Measurements from ENCODE around the gene ARL6IP6. TPM values are rescaled to one million over a fixed set of nuclear protein-coding genes. Genes with fewer than 3 reads are reported as not detected.
A peak's percentile ranks its signal among the peaks of the same experiment; 100 is the strongest.

The ARL6IP6 gene
- total RNA-seq: 10 to 100 TPM; 10.3 to 12.9 TPM
- long read RNA-seq, donor 1, partial matches to known transcripts: 0 of 3 reads
- long read RNA-seq, donor 1, other reads (novel, unspliced or antisense): 1 of 3 reads
- long read RNA-seq, donor 2, transcript ARL6IP6-201 (4 exons, 2,805 nt): major isoform, 32 of 41 reads
- long read RNA-seq, donor 2, partial matches to known transcripts: 0 of 41 reads
- long read RNA-seq, donor 2, other reads (novel, unspliced or antisense): 5 of 41 reads

DNA sequence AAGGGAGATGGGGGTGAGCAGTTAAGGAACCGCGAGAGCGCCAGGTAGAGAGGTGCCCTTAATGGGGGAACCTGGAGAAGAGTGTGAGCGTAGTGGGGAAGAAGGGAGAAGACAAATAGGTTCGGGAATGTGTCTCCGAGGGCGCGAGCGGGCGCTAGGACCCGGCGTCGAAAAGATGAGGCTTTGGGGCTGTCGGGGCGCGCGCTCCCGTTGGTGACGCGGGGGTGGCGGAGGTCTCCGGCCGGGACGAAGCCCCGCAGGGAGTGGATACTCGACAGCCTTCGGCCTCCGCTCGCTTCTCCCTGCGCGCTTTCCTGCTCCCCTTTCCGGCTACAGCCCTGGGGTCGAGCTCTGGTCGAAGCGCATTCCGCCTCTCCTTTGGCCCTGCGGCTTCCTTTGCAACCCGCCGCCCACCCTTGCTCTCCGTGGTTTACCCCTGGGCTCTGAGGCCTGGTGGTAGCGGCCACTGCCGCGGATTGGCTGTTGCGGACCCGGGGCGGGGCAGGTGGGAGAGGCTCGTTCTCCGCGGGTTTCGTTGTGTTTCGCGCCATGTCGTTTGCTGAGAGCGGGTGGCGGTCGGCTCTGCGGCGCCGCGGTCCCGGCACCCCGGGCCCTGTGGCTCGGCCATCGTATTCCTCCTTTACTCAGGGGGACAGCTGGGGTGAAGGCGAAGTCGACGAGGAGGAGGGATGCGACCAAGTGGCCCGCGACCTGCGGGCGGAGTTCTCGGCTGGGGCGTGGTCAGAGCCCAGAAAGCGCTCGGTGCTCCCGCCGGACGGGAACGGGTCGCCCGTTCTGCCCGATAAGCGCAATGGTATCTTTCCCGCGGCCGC lies at the start of gene ARL6IP6:
ARL6IP6 (plus strand) TSS at position 545 of the 833 bp plus-strand sequence; CDS start at position 550, 5 bp downstream.
- intact Hi-C loops (cut with DNase I): loop anchor here in 1 of 2 donors (5.0 kb wide), 1 partner anchor 846 kb away; no protein-coding TSS in a partner anchor
- DNase-seq (ENCODE audit: low spot score): peak; percentile 98

- DNase-seq (ENCODE audit: low spot score): no peak
- intact Hi-C loops (cut with DNase I): no loop called here
Measured at GRCh38 chr2:152674334-152674733, 44.1 kb upstream of the ARL6IP6 start.

DNA sequence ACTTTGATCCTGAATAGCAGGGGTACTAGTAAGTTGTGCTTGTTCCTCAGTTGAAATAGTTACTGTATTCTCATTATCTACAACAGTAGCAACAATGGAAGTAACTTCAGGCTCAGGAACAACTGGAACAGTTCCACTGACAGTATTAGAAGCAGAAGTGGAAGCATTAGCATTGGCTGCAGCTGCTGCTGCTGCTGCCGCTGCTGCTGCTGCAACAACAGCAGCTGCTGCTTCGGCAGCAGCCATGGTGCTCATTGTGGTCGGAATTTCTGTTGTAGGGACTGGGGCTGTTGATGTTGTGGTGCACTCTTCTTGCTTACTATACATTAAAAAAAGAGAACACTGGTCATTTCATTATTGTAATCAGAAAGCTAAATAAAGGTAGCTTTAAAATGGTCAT lies 42.0 kb upstream of the ARL6IP6 start:
- DNase-seq (ENCODE audit: low spot score): no peak
- intact Hi-C loops (cut with DNase I): no loop called here

DNA sequence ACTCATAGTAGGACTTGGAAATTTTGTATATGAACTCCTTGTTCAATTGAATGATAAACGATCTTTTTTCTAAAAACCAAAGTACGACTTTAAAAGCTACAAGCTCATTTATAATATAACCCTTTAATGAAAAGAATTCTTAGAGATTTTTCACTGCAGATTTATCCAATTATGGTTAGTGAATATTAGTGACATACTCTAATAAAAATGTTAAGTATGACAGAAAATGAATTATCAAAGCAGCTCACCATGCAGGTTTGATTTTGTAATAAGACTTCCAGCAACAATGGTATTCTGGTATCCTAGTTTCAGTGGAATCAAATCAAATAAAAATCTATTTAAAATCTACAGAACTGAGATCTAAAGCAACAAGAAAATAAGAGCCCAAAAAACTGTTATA lies 39.6 kb upstream of the ARL6IP6 start:
- intact Hi-C loops (cut with DNase I): no loop called here
- DNase-seq (ENCODE audit: low spot score): no peak

DNA sequence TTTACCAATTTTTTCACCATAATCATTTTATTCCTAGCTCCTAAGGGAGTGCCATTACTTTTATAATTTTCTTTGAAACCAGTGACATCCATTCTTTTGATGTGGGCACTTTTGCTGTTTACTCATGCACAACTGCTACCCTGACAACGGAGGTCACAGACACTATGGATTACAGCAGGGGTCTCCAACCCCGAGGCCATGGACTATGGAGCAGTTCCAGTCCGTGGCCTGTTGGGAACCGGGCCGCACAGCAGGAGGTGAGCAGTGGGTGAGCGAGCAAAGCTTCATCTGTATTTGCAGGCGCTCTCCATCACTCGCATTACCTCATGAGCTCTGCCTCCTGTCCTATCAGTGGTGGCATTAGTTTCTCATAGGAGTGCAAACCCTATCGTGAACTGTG lies 35.8 kb upstream of the ARL6IP6 start:
- DNase-seq (ENCODE audit: low spot score): no peak
- intact Hi-C loops (cut with DNase I): no loop called here

DNA sequence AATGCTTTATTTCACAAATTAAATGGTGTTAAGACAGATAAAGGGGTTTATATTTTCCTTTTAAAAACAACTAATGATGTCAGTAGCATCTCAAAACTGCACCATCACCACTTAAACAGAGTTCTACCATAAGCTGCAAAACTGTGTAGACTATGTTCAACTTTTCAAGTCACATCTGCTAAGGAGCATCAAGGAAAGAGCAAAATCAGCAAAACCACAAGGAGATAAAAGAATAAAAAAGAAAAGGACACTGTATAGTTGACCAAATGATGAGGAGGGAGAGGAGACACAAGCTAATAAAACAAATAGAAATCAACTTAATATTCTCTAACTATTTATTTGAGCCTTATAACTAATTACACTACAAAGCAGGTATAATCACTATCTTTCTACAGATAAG lies 35.0 kb upstream of the ARL6IP6 start:
- intact Hi-C loops (cut with DNase I): no loop called here
- DNase-seq (ENCODE audit: low spot score): no peak

DNA sequence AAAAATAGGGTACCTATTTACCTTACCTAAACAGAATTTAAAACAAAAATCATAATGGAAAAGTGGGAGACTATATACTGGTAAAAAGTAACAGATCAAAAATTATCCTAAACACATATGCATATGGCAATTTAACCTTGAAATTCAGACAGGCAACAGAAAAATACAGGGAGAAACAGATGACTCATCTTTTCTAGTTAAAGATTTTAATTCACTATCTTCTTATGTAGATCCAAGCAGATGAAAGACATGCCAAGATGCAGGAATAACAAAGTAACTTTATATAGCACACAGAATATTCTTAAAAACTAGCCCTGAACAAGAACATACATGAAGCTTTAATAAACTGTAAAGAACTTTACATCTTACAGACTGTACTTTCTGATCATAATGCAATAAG lies 32.1 kb upstream of the ARL6IP6 start:
- intact Hi-C loops (cut with DNase I): no loop called here
- DNase-seq (ENCODE audit: low spot score): no peak

- intact Hi-C loops (cut with DNase I): no loop called here
- DNase-seq (ENCODE audit: low spot score): no peak
Measured at GRCh38 chr2:152693033-152693432, 25.4 kb upstream of the ARL6IP6 start.

DNA sequence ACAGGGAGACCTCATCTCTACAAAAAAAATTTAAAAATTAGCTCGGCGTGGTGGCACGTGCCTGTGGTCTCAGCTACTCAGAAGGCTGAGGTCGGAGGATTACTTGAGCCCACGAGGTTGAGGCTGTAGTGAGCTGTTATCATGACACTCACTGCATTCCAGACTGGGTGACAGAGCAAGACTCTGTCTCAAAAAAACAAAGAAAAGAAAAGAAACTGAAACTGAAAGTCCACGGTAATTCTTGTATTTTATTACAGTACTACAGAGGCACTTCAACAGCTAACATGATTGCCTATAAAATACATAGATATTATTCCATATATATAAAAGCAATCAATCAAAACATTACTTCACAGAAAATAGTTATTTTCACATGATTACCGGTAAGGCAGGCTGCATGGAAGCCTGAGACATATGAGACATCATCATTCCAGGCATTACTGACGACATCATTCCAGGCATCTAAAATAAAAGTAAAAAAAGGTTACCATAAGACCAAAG lies 24.2 kb upstream of the ARL6IP6 start:
- intact Hi-C loops (cut with DNase I): no loop called here
- no peak for DNase-seq (ENCODE audit: low spot score)

- intact Hi-C loops (cut with DNase I): no loop called here
- no peak for DNase-seq (ENCODE audit: low spot score)
Measured at GRCh38 chr2:152695763-152696162, 22.7 kb upstream of the ARL6IP6 start.

- no peak for DNase-seq (ENCODE audit: low spot score)
- intact Hi-C loops (cut with DNase I): no loop called here
Measured at GRCh38 chr2:152696476-152696875, 21.9 kb upstream of the ARL6IP6 start.

DNA sequence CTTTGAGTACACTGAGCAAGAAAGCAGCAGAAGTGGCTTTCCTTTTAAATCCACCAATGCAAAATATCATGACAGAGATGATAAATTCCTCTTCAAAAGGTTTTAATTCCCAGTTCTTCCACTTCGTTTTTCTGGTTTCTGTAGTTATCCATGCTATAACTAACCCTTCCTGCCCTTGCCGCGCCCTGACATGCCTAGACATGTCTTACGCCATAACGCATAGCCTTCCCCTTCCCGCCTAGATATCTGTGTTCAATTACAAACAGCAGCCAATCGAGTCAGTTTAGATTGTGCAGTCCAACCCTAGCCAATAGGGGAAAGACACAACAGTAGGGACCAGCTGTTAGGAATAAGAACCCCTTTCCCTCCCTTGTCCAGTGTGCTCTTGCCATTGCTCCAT lies 17.2 kb upstream of the ARL6IP6 start:
- intact Hi-C loops (cut with DNase I): no loop called here
- DNase-seq (ENCODE audit: low spot score): no peak

DNA sequence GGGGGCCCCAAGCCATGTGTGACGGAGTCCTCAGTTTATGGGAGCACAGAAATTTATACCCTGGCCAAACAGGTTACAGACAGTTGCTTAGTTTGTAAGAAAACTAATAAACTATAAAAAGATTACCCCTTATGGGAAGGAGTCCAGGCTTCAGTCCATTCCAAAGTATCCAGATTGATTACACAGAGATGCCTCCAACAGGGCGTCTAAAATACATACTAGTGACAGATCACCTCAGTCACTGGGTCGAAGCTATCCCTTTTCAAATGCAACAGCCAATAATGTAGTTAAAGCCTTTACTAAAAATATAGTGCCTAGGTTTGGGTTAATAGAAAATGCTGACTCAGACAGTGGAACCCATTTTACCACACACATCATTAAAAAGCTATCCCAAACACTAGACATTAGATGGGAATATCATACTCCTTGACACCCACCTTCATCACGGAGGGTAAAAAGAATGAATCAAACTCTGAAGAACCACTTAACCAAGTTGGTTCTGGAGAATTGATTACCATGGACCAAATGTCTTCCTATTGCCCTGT lies 11.9 kb upstream of the ARL6IP6 start:
- intact Hi-C loops (cut with DNase I): no loop called here
- DNase-seq (ENCODE audit: low spot score): no peak

DNA sequence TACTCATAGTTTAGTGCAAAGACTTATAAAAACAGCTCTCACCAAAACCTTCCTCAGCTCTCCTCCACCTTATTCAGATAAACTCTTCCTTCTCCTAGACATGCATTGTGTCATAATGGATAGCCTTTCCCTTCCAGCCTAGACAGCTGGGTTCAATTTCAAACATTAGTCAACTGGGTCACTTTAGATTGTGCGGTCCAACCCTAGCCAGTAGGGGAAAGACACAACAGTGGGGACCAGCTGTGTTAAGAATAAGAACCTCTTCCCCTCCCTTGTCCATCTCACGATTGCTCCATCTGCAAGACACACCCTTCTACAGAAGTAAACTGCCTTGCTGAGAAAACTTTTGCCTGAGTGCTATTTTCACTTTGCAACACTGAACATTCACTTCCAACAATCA lies 9.7 kb upstream of the ARL6IP6 start:
- no peak for DNase-seq (ENCODE audit: low spot score)
- intact Hi-C loops (cut with DNase I): no loop called here

- no peak for DNase-seq (ENCODE audit: low spot score)
- intact Hi-C loops (cut with DNase I): no loop called here
Measured at GRCh38 chr2:152710713-152711112, 7.7 kb upstream of the ARL6IP6 start.

GRCh38 chr2:152715112-152715511 lies 3.3 kb upstream of the ARL6IP6 start:
- DNase-seq (ENCODE audit: low spot score): no peak

DNA sequence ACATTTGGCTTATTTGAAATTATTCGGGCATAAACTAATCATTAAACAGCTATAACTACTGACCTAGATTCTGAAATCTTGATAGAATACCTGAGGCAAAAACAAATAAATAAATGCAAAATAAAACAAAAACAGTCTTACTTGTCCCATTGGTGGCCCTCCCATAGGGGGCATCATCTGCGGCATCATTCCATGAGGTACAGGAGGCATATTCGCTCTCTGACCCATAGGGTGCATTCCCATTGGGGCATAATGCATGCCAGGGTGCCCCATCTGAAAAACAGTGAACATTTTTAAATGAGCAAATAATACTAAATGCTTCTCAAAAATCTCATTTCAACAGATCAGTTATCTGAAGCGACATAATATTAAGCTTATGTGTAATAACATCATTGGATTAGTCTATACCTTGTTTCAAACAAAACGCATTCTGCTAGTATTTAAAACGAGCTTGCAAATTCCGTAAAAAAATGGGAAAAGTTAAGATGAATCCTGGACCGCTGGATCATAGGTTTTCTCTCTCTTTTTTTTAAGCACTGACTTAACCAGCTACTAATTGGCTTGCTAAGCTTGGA lies 2.5 kb upstream of the ARL6IP6 start:
- intact Hi-C loops (cut with DNase I): loop anchor here in 1 of 2 donors (5.0 kb wide), 1 partner anchor 844 kb away; no protein-coding TSS in a partner anchor

More at GRCh38 chr2:152715112-152715511, 3.3 kb upstream of the ARL6IP6 start:
- intact Hi-C loops (cut with DNase I): loop anchor here in 1 of 2 donors (5.0 kb wide), 1 partner anchor 843 kb away; no protein-coding TSS in a partner anchor

DNA sequence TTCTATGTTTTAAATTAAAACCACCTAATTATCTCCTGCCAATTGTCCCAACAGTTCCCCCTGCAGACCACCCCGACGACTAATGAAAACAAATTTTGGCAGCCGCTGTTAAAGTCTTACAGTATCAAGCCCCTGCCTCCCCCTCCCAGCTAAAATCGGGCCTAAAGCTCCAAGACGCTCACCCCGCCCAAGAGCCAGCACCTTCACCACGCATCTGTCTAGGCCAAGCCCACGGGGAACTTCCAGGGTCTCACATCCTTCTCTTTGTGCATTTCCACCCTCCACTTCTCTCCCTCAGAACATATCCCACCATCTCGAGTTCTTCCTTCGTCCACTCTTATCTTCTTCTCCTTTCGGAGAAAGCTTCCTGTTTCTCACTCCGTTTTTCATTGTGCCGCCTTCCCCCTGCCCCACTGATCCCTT lies 1.6 kb upstream of the ARL6IP6 start:
- intact Hi-C loops (cut with DNase I): loop anchor here in 1 of 2 donors (5.0 kb wide), 1 partner anchor 845 kb away; no protein-coding TSS in a partner anchor
- no peak for DNase-seq (ENCODE audit: low spot score)

More for the DNA sequence above, 2.5 kb upstream of the ARL6IP6 start:
- no peak for DNase-seq (ENCODE audit: low spot score)

GRCh38 chr2:152717228-152718075 lies 968 bp upstream of the ARL6IP6 start, which contains the start of gene PRPF40A:
TSS of gene PRPF40A (minus strand) at chr2:152717461. CDS start at chr2:152717439, 22 bp downstream.
- intact Hi-C loops (cut with DNase I): loop anchor here in 1 of 2 donors (5.0 kb wide), 1 partner anchor 845 kb away; no protein-coding TSS in a partner anchor
- DNase-seq (ENCODE audit: low spot score): peak; percentile 100

Measured in posterior vena cava (tissue), 2 donors.